ENCODE data around the gene CYP24A1. TPM values are rescaled to one million over a fixed set of nuclear protein-coding genes. Genes with fewer than 3 reads are reported as not detected.

The CYP24A1 gene
- total and polyA plus RNA-seq, 11 donors, result not detected

GRCh38 chr20:54217762-54218161 lies 44.0 kb upstream of the CYP24A1 start:
- Histone ChIP-seq H3K36me3 (peaks cover 0 to 52% (median 27%) of the 10 kb centered on the region in 9 donors), H3K27me3 (no peaks in the 10 kb centered on the region), H3K4me3 (no peak overlapping the region), H3K27ac (peak overlapping the region in 3 of 12 donors; percentile 4 to 61 (median 59)), H3K4me1 (peaks cover 0 to 34% (median 21%) of the 10 kb centered on the region in 12 donors), H3K9me3 (no peaks in the 10 kb centered on the region)
- TF ChIP-seq POLR2A (IDR thresholded peaks at IDR 0.05), result no peak
- TF ChIP-seq, protein P1, sequence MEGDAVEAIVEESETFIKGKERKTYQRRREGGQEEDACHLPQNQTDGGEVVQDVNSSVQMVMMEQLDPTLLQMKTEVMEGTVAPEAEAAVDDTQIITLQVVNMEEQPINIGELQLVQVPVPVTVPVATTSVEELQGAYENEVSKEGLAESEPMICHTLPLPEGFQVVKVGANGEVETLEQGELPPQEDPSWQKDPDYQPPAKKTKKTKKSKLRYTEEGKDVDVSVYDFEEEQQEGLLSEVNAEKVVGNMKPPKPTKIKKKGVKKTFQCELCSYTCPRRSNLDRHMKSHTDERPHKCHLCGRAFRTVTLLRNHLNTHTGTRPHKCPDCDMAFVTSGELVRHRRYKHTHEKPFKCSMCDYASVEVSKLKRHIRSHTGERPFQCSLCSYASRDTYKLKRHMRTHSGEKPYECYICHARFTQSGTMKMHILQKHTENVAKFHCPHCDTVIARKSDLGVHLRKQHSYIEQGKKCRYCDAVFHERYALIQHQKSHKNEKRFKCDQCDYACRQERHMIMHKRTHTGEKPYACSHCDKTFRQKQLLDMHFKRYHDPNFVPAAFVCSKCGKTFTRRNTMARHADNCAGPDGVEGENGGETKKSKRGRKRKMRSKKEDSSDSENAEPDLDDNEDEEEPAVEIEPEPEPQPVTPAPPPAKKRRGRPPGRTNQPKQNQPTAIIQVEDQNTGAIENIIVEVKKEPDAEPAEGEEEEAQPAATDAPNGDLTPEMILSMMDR (IDR thresholded peaks at IDR 0.05), result no peak
- intact Hi-C loops (cut with DNase I), result loop anchor here in 2 of 10 donors (2.0 to 5.0 kb wide), 2 partner anchors 255 to 429 kb away; no protein-coding TSS in a partner anchor
- DNase-seq, result no peak
- no peak for ATAC-seq
- 87 to 91% (median 90%) methylated on average over 7 of the region's 7 CpGs for WGBS, 4 donors

- peaks cover 0 to 39% (median 15%) of the 10 kb centered on the region in 12 donors for H3K4me1 ChIP-seq
- ATAC-seq (no peak), DNase-seq (no peak)
- H3K4me3 ChIP-seq, result no peak overlapping the region
- intact Hi-C loops (cut with DNase I), result loop anchor here in 1 of 10 donors (5.0 kb wide), 1 partner anchor 257 kb away; no protein-coding TSS in a partner anchor
- no peaks in the 10 kb centered on the region for H3K9me3 ChIP-seq
- WGBS, 4 donors, result 83 to 91% (median 89%) methylated on average over 3 of the region's 3 CpGs
- H3K36me3 ChIP-seq, result peaks cover 0 to 51% (median 27%) of the 10 kb centered on the region in 9 donors
- no peaks in the 10 kb centered on the region for H3K27me3 ChIP-seq
- H3K27ac ChIP-seq, result no peak overlapping the region
- TF ChIP-seq POLR2A (IDR thresholded peaks at IDR 0.05), result no peak
- TF ChIP-seq, protein P1 (IDR thresholded peaks at IDR 0.05), result no peak
Observed at GRCh38 chr20:54215157-54215789, 41.5 kb upstream of the CYP24A1 start.

- Histone ChIP-seq H3K27me3 (no peaks in the 10 kb centered on the region), H3K4me1 (peaks cover 0 to 44% (median 19%) of the 10 kb centered on the region in 12 donors), H3K36me3 (peaks cover 0 to 46% (median 25%) of the 10 kb centered on the region in 9 donors), H3K27ac (no peak overlapping the region), H3K4me3 (no peak overlapping the region), H3K9me3 (no peaks in the 10 kb centered on the region)
- intact Hi-C loops (cut with DNase I), result no loop called here
- ATAC-seq (peak in 1 of 4 donors; percentile 59), DNase-seq (peak in 1 of 5 donors; percentile 35)
- no peak for TF ChIP-seq POLR2A (IDR thresholded peaks at IDR 0.05)
- TF ChIP-seq, protein P1 (IDR thresholded peaks at IDR 0.05), result no peak
- 77 to 87% (median 84%) methylated on average over 8 of the region's 8 CpGs for WGBS, 4 donors
Observed at GRCh38 chr20:54214566-54214965, 40.8 kb upstream of the CYP24A1 start.

DNA sequence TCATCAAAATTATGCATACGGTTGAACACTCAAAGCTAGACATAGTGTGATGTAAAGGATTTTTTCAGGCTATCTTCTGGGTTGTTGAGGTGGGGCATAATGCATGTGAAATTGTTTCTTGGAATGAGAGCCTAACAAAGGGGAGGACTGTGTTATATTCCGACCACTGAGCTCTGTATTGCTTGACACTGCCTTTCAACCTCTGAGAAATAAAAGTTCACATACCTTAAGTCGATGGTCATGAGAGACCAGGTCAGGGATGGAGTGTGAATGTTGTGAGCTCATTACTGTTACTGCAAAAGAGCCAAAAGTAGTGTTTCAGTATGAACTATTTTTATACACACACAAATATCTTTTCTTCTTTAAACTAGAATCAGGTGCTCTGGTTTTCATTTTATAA lies 39.1 kb upstream of the CYP24A1 start:
- Histone ChIP-seq H3K36me3 (peaks cover 0 to 36% (median 20%) of the 10 kb centered on the region in 9 donors), H3K27ac (no peak overlapping the region), H3K27me3 (no peaks in the 10 kb centered on the region), H3K4me3 (no peak overlapping the region), H3K9me3 (no peaks in the 10 kb centered on the region), H3K4me1 (peaks cover 0 to 43% (median 17%) of the 10 kb centered on the region in 12 donors)
- ATAC-seq (no peak), DNase-seq (no peak)
- WGBS, 4 donors, result 92 to 100% (median 93%) methylated on average over 3 of the region's 3 CpGs
- intact Hi-C loops (cut with DNase I), result no loop called here
- no peak for TF ChIP-seq POLR2A (IDR thresholded peaks at IDR 0.05)
- TF ChIP-seq, protein P1 (IDR thresholded peaks at IDR 0.05), result no peak

Data from heart left ventricle (tissue), 16 donors.